Gastroesophageal sphincter (tissue), 4 donors: ENCODE results near the gene ESYT3. TPM values are rescaled to one million over a fixed set of nuclear protein-coding genes. Genes with fewer than 3 reads are reported as not detected.
"Not testable (repeated sequence)": the region's sequence is repeated elsewhere in the genome, so short reads cannot be mapped to it uniquely, and the experiment has no call there.

ENCODE experiments used
- ATAC-seq: fragments of 150-250 bp; one replicate; pipeline ENCODE4 v1.9.1; 2016; ENCODE audit warnings: mild to moderate bottlenecking, moderate library complexity
- H3K27ac ChIP-seq, 4 donors: fragments of 200-600 bp; sonication (generic) in 3 of 4; 1 replicate in 3 of 4; 2 replicates in 1 of 4; pipeline ENCODE4 v1.5.1; 2016 to 2019
- H3K27me3 ChIP-seq: fragments of 200-600 bp; sonication (generic); one replicate; pipeline ENCODE4 v1.5.1; 2019
- H3K36me3 ChIP-seq, 2 donors: fragments of 200-600 bp; sonication (generic); one replicate each; pipeline ENCODE4 v1.5.1; 2019; ENCODE audit warnings: control low read depth in 1 of 2
- H3K4me1 ChIP-seq, 3 donors: fragments of 200-600 bp; sonication (generic); 1 replicate in 2 of 3; 2 replicates in 1 of 3; pipeline ENCODE4 v1.5.1; 2016 to 2019; ENCODE audit warnings: control low read depth in 2 of 3
- H3K4me3 ChIP-seq, 2 donors: fragments of 200-600 bp; sonication (generic); one replicate each; pipeline ENCODE4 v1.5.1; 2019; ENCODE audit warnings: mild to moderate bottlenecking in 1 of 2, moderate library complexity in 1 of 2
- H3K9me3 ChIP-seq, 3 donors: fragments of 200-600 bp; sonication (generic); one replicate each; pipeline ENCODE4 v1.5.1; 2017 to 2019; ENCODE audit warnings: control low read depth in 2 of 3
- EP300 ChIP-seq: sonication (generic); formaldehyde crosslinking; IDR thresholded peaks from one replicate; pipeline ENCODE4 v1.6.1; 2017; ENCODE audit warnings: antibody characterized with exemption, mild to moderate bottlenecking
- POLR2A ChIP-seq, 2 donors: fragments of 450-650 bp; IDR thresholded peaks; one replicate each; pipeline ENCODE4 v1.6.1; 2017; ENCODE audit warnings: antibody characterized with exemption in 2 of 2, mild to moderate bottlenecking in 2 of 2, moderate library complexity in 1 of 2
- POLR2AphosphoS5 ChIP-seq: sonication (generic); formaldehyde crosslinking; IDR thresholded peaks from one replicate; pipeline ENCODE4 v1.6.1; 2017; ENCODE audit warnings: antibody characterized with exemption
- WGBS, 2 donors: methylation state at CpG; one replicate each; pipeline ENCODE4 v1.1.5; 2018; ENCODE audit warnings: low coverage in 1 of 2; 5-methylcytosine and 5-hydroxymethylcytosine counted together
- total RNA-seq, 4 donors: library from RNA; depleted of rRNA; stranded (reverse); fragments of >200 nt; gene quantifications; one replicate each; pipeline ENCODE4 v1.1.0, GENCODE V29; 2016
- TF ChIP-seq, protein P1 (sequence below), 4 experiments: fragments of 200-600 bp in 2 of 4; fragments of 450-650 bp in 2 of 4; sonication (generic) in 1 of 4; IDR thresholded peaks; one replicate each; pipeline ENCODE4 v1.5.1; 2017 to 2019; ENCODE audit warnings: antibody characterized with exemption in 4 of 4, mild to moderate bottlenecking in 2 of 4, moderate library complexity in 2 of 4

ESYT3 gene
- total RNA-seq, 4 donors from 2014 or later, result 0.93 to 1.9 (median 1.4) TPM

DNA sequence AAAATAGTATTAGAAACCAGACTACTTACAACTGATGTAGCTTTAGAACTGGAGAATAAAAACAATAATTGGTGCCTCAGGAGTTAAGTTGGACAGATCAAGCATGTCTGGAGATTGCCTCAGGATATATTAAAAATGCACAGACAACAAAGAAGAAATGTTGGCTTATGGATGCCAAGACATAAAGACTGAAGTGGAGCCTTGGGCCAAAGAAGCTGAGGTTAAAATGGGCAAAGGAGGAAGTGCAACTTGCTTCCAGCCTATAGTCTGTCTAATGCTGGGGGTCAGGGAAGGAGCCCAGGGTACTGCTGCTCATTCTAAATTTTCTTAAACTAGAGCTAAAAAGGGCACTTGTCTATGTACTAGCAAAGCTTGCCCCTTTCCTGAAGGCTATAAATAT, 77.5 kb downstream of the ESYT3 start:
- peaks cover 0 to 30% of the 10 kb centered on the region in 2 donors for H3K36me3 ChIP-seq
- no peaks in the 10 kb centered on the region for H3K27me3 ChIP-seq
- ATAC-seq, result no peak
- H3K9me3 ChIP-seq, result no peaks in the 10 kb centered on the region
- H3K4me1 ChIP-seq, result no peaks in the 10 kb centered on the region
- H3K4me3 ChIP-seq, result no peak overlapping the region
- TF ChIP-seq, protein P1, sequence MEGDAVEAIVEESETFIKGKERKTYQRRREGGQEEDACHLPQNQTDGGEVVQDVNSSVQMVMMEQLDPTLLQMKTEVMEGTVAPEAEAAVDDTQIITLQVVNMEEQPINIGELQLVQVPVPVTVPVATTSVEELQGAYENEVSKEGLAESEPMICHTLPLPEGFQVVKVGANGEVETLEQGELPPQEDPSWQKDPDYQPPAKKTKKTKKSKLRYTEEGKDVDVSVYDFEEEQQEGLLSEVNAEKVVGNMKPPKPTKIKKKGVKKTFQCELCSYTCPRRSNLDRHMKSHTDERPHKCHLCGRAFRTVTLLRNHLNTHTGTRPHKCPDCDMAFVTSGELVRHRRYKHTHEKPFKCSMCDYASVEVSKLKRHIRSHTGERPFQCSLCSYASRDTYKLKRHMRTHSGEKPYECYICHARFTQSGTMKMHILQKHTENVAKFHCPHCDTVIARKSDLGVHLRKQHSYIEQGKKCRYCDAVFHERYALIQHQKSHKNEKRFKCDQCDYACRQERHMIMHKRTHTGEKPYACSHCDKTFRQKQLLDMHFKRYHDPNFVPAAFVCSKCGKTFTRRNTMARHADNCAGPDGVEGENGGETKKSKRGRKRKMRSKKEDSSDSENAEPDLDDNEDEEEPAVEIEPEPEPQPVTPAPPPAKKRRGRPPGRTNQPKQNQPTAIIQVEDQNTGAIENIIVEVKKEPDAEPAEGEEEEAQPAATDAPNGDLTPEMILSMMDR (IDR thresholded peaks at IDR 0.05), result no peak
- no peak for TF ChIP-seq EP300
- H3K27ac ChIP-seq, result no peak overlapping the region

DNA sequence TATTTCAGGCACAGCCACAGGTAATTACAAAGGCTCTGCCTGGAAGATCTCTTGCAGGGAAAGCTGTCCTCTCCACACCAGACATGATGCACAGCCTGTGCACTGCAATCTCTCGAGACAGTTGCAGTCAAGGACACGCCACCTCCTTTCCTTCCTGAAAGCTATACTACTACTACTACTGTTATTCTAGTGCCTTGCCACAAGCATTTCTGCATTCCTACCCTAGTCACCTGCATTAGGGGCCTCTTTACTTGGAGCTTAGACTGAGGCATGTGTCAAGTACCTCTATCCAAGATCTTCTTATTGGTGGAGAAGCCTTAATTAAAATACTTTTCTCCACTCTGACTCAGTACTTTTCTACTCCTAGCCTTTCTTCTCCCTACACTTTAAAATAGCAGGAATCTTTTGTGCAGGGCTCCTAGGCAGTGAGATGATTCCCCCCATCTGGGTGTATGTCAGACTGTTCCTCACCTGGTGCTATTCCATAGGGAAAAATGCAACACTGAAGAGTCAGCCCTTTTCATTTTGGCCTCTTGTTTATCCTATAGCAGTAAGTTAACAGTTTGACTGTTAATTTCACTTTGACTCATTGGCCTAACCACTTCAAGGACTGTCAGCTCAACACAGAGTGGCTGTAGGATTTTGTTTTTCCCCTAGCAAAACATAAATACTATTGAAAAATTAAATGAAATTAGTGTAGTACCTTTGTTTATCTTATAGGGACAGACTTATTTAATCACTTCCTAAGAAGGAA, 78.9 kb downstream of the ESYT3 start:
- Histone ChIP-seq H3K27ac (no peak overlapping the region), H3K27me3 (no peaks in the 10 kb centered on the region), H3K4me3 (no peak overlapping the region), H3K9me3 (peaks cover 0 to 11% (median 0%) of the 10 kb centered on the region in 3 donors), H3K36me3 (peaks cover 0 to 30% of the 10 kb centered on the region in 2 donors), H3K4me1 (no peaks in the 10 kb centered on the region)
- TF ChIP-seq POLR2A (IDR thresholded peaks at IDR 0.05), result no peak
- TF ChIP-seq, protein P1 (IDR thresholded peaks at IDR 0.05), result no peak
- TF ChIP-seq EP300, result no peak
- TF ChIP-seq POLR2AphosphoS5, result no peak
- no peak for ATAC-seq
- 91 to 94% methylated on average over 2 of the region's 2 CpGs for WGBS, 2 donors

DNA sequence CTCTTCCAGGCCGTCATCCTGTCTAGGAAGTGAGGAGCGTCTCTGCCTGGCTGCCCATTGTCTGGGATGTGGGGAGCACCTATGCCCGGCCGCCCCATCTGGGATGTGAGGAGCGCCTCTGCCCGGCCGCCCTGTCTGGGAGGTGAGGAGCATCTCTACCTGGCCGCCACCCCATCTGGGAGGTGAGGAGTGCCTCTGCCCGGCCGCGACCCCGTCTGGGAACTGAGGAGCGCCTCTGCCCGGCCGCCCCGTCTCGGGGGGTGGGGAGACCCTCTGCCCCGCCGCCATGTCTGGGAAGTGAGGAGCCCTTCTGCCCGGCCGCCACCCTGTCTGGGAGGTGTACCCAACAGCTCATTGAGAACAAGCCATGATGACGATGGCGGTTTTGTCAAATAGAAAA, 87.0 kb downstream of the ESYT3 start:
- not testable (repeated sequence) for ATAC-seq, H3K4me1 ChIP-seq, H3K4me3 ChIP-seq, H3K27ac ChIP-seq, H3K27me3 ChIP-seq
- Histone ChIP-seq H3K36me3 (peaks cover 0 to 61% of the 10 kb centered on the region in 2 donors), H3K9me3 (peaks cover 0 to 16% (median 0%) of the 10 kb centered on the region in 3 donors)
- 100% methylated on average over 1 of the region's 23 CpGs; no CpG with 5 or more reads in 1 of the 2 donors for WGBS, 2 donors

Other genes with a start within 250 kb of the ESYT3 start
- 100 to 1,000 TPM in 2 of 4 donors, 10 to 100 TPM in 2; 76.0 to 102 (median 91.6) TPM for gene ARMC8, start 247.3 kb upstream of the ESYT3 start, total RNA-seq
- gene NME9, start 104.8 kb upstream of the ESYT3 start, total RNA-seq, result under 1 TPM in 2 of 4 donors, not detected in 2; 0.47 to 0.54 TPM
- gene MRAS, start 86.0 kb upstream of the ESYT3 start, total RNA-seq, result 10 to 100 TPM; 31.8 to 58.1 (median 51.8) TPM
- gene CEP70, start 159.6 kb downstream of the ESYT3 start, total RNA-seq, result 10 to 100 TPM; 27.7 to 53.8 (median 43.5) TPM
- gene FAIM, start 174.2 kb downstream of the ESYT3 start, total RNA-seq, result 10 to 100 TPM; 12.6 to 21.3 (median 17.6) TPM